Stimulated activated CD8-positive, alpha-beta memory T cell treated with anti-CD3 and anti-CD28 coated beads, Interleukin-7, amount 100 ng/mL, for 4 hours (primary cell): ENCODE results near the gene DOHH.

Experiments used
- DNase-seq, 2 donors: peaks; one replicate each; pipeline ENCODE4 v3.0.0-alpha.2; 2020; ENCODE audit warnings: low read depth in 2 of 2

The DOHH gene

GRCh38 chr19:3503036-3503572 is 2.6 kb upstream of the DOHH start:
- DNase-seq, result no peak

DNA sequence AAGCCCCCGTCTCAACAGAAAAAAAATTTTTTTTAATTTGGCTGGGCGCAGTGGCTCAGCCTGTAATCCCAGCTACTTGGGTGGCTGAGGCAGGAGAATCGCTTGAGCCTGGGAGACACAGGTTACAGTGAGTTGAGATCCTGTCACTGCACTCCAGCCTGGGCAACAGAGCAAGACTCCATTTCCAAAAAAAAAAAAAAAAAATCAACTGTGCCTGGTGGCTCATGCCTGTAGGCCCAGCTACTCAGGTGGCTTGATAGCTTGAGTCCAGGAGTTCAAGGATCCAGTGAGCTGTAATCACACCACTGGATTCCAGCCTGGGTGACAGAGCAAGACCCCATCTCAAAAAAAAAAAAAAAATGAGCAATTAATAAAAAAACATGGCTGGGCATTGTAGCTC is 1.3 kb upstream of the DOHH start:
- no peak for DNase-seq

GRCh38 chr19:3499738-3500428 is 591 bp downstream of the DOHH start:
- DNase-seq, result no peak

DNA sequence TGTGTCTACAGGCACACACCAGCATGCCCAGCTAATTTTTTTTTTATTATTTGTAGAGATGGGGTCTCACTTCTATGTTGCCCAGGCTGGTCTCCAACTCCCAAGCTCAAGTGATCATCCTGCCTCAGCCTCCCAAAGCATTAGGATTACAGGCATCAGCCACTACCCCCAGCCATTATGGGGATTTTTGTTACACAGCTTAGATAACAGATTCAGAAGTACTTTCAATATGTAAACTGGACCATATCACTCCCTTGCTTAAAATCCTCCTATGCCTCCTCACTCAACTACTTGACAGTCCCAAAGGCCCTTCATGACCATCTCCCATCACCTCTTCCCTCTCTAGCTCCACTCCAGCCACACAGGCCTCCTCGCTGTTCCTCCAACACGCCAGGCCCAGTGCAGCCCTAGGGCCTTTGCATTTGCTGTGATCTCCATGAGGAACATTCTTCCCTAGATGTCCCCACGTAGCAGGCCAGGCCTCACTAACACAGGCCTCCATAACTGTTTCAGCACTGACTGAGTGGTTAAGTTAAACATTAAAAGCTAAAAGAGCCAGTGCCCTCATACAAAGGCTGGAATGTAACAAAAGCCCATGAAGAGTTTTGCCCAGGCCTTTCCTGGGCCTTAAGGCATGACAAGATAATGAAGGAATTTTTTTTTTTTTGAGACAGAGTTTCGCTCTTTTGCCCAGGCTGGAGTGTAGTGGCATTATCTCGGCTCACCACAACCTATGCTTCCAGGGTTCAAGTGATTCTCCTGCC is 2.5 kb downstream of the DOHH start:
- DNase-seq, result no peak

DNA sequence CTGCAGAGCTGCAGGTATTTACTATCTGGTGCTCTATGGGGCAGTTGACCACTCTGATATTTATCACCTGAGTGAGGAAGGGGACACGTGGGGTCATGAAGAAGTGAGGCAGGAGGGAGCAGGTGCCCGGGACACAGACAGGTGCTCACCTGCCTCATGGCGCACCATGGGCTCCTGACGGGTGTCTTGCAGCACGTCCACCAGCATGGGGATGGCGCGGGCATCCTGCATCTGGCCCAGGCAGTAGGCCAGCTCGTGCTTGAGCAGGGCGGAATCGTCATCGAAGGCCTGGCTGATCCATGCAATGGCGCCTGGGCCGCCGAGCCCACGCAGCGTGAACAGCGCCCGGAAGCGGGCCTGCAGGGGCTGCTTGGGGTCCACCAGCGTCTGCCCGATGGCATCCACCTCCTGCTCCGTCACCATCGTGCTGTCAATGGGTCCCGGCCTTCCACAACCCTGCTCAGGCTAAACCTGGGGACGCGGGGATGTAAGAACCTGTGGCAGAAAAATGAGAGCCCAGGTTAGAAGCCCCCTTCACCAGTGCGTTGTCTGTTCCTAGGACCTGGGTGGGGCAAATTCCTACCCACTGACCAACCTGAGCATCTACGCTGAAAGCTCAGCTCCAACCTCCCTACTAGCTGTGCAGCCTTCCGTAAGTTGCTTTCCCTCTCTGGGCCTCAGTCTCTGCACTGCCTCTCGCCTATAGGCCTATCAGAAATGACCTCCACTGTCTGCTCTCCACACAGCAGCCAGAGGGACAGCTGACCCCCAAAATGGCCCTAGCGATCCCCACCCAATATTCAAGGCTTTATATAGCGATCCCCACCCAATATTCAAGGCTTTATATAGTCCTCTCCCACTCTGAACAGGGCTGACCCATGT is 3.8 kb downstream of the DOHH start:
- DNase-seq, result no peak

DNA sequence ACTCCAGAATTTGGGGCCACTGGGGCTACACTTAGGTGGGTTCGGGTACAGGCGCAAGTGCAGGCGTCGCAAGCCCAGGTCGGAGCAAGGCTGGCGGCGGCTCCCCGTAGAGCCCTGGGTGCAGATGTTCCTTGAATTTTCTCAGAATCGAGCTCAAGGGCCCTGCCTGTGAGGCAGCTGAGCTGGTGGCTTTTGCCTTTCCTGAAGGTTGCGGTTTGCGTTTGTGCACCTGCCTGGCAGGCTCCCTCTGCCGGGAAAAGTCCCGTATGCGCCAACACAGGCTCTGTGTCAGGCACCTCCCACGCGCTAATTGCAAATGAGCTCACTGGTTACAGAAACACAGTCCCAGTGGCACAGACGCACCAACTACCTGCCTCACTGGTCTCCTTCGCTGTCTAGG is 5.9 kb downstream of the DOHH start:
- peak in 1 of 2 donors; percentile 29 for DNase-seq

DNA sequence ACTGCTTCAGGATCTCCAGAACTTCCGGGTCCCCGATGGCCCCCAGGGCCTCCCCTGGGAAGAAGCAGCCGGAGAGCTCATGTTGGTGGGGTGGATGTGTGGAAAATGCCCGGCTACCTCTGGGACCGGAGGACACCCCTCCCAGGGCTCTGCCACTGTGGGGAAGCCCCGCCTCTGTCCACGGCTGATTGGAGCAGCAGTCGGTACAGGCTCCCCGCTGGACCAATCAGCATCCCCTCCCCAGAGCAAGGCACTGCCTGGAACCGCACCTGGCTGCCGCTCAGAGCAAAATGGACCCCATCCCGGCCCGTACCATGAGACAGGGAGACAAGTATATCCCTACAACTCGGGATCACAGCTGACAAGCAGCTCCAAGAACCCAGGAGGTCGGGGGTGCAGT is 6.4 kb downstream of the DOHH start:
- no peak for DNase-seq

DNA sequence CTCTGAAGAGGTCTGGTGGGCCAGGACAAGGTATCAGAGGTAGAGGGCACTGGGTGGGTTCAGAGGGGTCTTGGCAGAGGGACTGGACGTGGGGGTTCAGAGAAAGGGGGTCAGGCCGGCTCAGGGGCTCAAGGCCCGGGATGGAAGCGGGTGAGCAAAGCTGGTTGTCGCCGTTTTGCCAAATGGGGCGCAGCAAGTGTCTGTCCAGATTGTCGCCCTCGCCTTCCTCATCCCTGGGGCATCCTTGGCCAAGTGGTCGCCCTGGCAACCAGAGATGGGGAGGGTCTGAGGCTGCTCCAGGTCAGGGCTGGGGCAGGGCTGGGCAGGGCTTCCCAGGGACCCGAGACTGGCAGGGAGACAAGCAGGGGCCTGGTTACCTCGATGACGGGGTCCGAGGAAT is 6.8 kb downstream of the DOHH start:
- no peak for DNase-seq

DNA sequence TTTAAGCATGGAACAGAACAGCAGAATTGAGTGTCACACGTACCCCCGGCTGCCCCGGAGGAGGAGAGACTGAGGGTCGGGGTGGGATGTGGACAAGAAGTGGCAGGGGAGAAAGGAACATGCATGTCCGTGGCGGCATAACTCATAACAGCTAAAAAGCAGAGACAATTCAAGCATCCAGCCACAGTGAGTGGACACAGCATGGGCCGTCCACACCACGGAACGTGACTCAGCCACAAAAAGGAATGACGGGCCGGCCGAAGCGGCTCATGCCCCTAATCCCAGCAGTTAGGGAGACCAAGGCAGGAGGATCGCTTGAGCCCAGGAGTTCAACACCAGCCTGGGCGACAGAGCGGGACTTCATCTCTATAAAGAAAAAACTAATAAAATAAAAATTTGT is 7.6 kb downstream of the DOHH start:
- no peak for DNase-seq

- DNase-seq, result no peak
These were observed 8.2 kb downstream of the DOHH start for GRCh38 chr19:3492131-3492839.

DNA sequence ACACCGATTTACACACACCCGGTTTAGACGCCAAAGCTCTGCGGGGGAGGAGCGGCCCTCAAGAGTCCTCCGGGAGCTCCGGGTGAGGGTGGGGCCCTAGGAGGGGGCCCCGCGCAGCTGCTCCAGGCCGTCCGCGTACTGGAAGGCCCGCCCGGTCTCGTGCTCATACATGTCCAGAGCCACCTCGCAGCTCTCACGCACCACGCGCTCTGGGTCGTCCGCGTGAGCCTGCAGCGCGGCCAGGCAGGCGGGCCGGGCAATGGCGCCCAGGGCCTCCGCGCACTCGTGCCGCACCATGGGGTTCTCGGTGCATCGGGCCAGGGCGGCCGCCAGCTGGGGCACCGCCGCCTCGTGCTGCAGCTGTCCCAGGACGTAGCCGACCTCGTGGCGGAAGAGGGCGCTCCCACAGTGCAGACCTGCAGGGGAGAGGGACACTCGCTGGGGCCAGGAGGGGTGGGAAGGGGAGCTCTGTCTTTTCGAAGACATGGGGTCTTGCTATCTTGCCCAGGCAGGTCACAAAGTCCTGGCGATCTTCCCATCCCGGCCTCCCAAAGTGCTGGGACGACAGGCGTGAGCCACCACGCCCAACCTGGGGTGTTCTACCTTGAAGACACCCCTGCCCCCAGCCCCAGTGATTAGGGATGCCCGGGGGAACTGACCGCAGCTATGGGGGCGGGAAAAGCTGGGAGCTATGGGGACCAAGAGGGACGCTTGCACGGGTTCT is 8.9 kb downstream of the DOHH start:
- no peak for DNase-seq

DNA sequence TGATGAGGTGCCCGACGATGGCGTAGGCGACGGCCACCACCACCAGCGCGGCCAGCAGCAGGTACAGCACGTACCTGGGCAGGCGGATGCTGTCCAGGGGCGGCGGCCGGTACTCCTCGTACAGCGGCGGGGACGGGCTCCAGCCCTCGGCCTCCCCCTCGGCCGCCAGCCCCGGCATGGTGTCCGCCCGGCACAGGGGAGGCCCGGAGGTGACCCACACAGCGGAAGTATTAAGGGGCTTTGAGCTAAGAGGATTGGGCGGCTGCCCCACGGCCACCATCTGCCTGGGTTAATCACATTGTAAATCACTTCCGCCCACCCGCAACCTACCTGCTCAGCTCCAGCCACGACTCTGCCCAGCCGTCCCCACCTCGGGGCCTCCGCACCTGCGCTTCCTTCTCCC is 17.2 kb downstream of the DOHH start, which contains the start of gene SMIM44:
SMIM44 (minus strand) TSS at position 216 of the 403 bp plus-strand sequence; CDS start at position 178, 38 bp downstream.
- DNase-seq, result no peak

GRCh38 chr19:3482507-3483225 is 17.8 kb downstream of the DOHH start:
- DNase-seq, result no peak

- no peak for DNase-seq
These were observed 19.0 kb downstream of the DOHH start for GRCh38 chr19:3481241-3482090.

DNA sequence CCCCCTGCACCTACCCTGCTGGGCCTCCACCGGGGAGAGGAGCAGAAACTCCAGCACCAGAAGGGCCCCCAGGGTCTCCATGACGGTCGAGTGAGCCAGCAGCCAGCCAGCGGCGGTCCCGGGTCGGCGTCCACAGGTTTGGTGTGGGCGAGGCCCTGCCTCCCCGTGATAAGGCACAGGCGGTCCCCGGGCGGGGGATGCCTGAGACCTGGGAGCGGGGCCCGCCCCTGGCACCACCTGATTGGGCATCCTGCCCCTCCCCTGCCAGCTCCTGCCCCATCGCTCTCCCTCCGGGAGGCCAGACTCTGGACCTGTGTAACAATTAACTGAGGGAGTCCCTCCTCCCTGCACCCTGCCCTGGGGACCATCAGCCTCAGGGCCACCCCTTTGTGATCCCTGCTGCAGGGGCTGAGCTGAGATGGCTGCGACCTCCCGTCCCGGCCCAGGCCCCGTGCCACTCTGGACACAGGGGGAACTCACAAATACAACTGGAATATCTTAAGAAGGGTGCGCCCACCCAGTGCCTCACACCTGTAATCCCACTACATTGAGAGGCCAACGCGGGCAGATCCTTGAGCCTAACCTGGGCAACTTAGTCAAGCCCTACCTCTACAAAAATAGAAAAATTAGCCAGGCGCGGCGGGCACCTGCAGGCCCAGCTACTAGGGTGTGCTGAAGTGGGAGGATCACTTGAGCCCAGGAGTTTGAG is 19.9 kb downstream of the DOHH start, which contains the start of gene SMIM24:
SMIM24 (minus strand) TSS at position 143 of the 709 bp plus-strand sequence; CDS start at position 81, 62 bp downstream.
- DNase-seq, result no peak

GRCh38 chr19:3479834-3480215 is 20.6 kb downstream of the DOHH start:
- DNase-seq, result no peak

- DNase-seq, result peak in 1 of 2 donors; percentile 17
These were observed 21.2 kb downstream of the DOHH start for GRCh38 chr19:3479177-3479833.
